K562 (cell line): ENCODE measurements around the gene CSF3. TPM values are rescaled to one million over a fixed set of nuclear protein-coding genes. Genes with fewer than 3 reads are reported as not detected.

Source experiments
- ATAC-seq: fragments of 200-7000 bp; cut with Tn5 transposase; 3 replicates; pipeline ENCODE4 v1.9.1; 2020; ENCODE audit warnings: moderate library complexity
- BruUV-seq: library from RNA; stranded (reverse); fragments of 400-500 nt; replicated peaks from 2 replicates; lab custom pipeline; 2021; lab: Mats Ljungman, UMichigan
- CTCF ChIA-PET: fragments of 300-600 bp; formaldehyde crosslinking; extraction: SDS; loops from one replicate; lab custom pipeline; 2021; ENCODE audit warnings: low intra/inter-chr PET ratio; lab: Yijun Ruan, JAX
- POLR2A ChIA-PET: fragments of 300-600, 350-650 bp; sonication (Branson Sonifier 250); formaldehyde crosslinking; extraction: SDS; loops from one replicate; lab custom pipeline; 2021; ENCODE audit warnings: antibody characterized with exemption, inconsistent platforms; lab: Yijun Ruan, JAX
- DNase-seq, 4 experiments: peaks; one replicate each; pipeline versions ENCODE4 v3.0.0 to v3.0.0-alpha.2; 2011 to 2018; ENCODE audit warnings: low spot score in 3 of 4, mixed read lengths in 3 of 4; ENCODE audit errors: extremely low read depth in 1 of 4
- FAIRE-seq: peaks from 2 replicates; lab custom pipeline; 2011; peaks lifted over from hg19 to GRCh38; lab: Jason Lieb, UNC
- H2AFZ ChIP-seq: 2 replicates; pipeline ENCODE4 v1.6.0; 2011; ENCODE audit warnings: low read depth, low read length, control low read depth, inconsistent platforms
- H3K27ac ChIP-seq: fragments of 200-600 bp; 3 replicates; pipeline ENCODE4 v1.8.0; 2011; ENCODE audit warnings: low read depth, mild to moderate bottlenecking, control low read depth, inconsistent platforms, low read length, moderate library complexity, mixed read lengths; ENCODE audit errors: extremely low read depth
- H3K27me3 ChIP-seq, 2 experiments: fragments of 300-600 bp in 1 of 2; 2 replicates in 1 of 2; 3 replicates in 1 of 2; pipeline versions ENCODE4 v1.6.0 to v1.8.0; 2011; ENCODE audit warnings: inconsistent platforms in 2 of 2, low read length in 2 of 2, mild to moderate bottlenecking in 1 of 2, mixed read lengths in 1 of 2, moderate library complexity in 1 of 2; ENCODE audit not compliant: control insufficient read depth in 2 of 2, insufficient read depth in 2 of 2
- H3K36me3 ChIP-seq: fragments of 300-600 bp; 3 replicates; pipeline ENCODE4 v1.8.0; 2011; ENCODE audit warnings: mild to moderate bottlenecking, low read length, inconsistent platforms; ENCODE audit not compliant: control insufficient read depth, insufficient read depth
- H3K4me1 ChIP-seq, 2 experiments: fragments of 200-600 bp in 1 of 2; replicated peaks in 1 of 2; 2 replicates in 1 of 2; 3 replicates in 1 of 2; pipeline versions ENCODE4 v1.5.1 to v1.8.0; 2011; ENCODE audit warnings: inconsistent platforms in 2 of 2, low read length in 2 of 2, mild to moderate bottlenecking in 1 of 2, mixed read lengths in 1 of 2, moderate library complexity in 1 of 2; ENCODE audit not compliant: control insufficient read depth in 2 of 2, insufficient read depth in 2 of 2
- H3K4me2 ChIP-seq: 2 replicates; pipeline ENCODE4 v1.6.1; 2011; ENCODE audit warnings: low read length, control low read depth, inconsistent platforms, mixed read lengths; ENCODE audit not compliant: insufficient read depth
- H3K4me3 ChIP-seq: fragments of 200-600 bp; sonication (generic), shearing (Covaris generic); 2 replicates; pipeline ENCODE4 v1.5.1; 2016; ENCODE audit warnings: control low read depth, inconsistent platforms
- H3K79me2 ChIP-seq: fragments of 200-600 bp; 3 replicates; pipeline ENCODE4 v1.8.0; 2011; ENCODE audit warnings: low read length, inconsistent platforms; ENCODE audit not compliant: control insufficient read depth, insufficient read depth
- H3K9ac ChIP-seq, 2 experiments: 2 replicates each; pipeline versions ENCODE4 v1.6.0 to v1.6.1; 2011; ENCODE audit warnings: low read depth in 2 of 2, low read length in 2 of 2, control low read depth in 1 of 2, inconsistent platforms in 1 of 2, mild to moderate bottlenecking in 1 of 2, mixed read lengths in 1 of 2; ENCODE audit not compliant: insufficient read depth in 1 of 2
- H3K9me1 ChIP-seq: one replicate; pipeline ENCODE4 v1.6.0; 2011; ENCODE audit warnings: inconsistent platforms, mild to moderate bottlenecking, low read length, moderate library complexity; ENCODE audit not compliant: control insufficient read depth, insufficient read depth
- H3K9me3 ChIP-seq: replicated peaks from 2 replicates; pipeline ENCODE4 v1.5.1; 2011; ENCODE audit warnings: low read depth, low read length, inconsistent platforms; ENCODE audit not compliant: control insufficient read depth, insufficient read depth
- H4K20me1 ChIP-seq: replicated peaks from 2 replicates; pipeline ENCODE4 v1.6.1; 2011; ENCODE audit warnings: low read length, inconsistent platforms, mixed read lengths; ENCODE audit not compliant: control insufficient read depth, insufficient read depth
- CBX8 ChIP-seq: fragments of 200-600 bp; sonication (generic); IDR thresholded peaks from 2 replicates; pipeline ENCODE4 v1.6.1; 2012; ENCODE audit warnings: borderline replicate concordance, mixed run types, low read depth, mild to moderate bottlenecking, moderate library complexity, mixed read lengths, low read length, control low read depth, inconsistent platforms; ENCODE audit not compliant: poor library complexity, severe bottlenecking; ENCODE audit errors: extremely low read depth
- FOXA1 ChIP-seq: fragments of 450-650 bp; IDR thresholded peaks from 2 replicates; pipeline ENCODE4 v1.6.1; 2016; ENCODE audit warnings: mild to moderate bottlenecking, borderline replicate concordance
- HDAC2 ChIP-seq: fragments of 450-650 bp; IDR thresholded peaks from 2 replicates; pipeline ENCODE4 v1.6.1; 2016; ENCODE audit warnings: mild to moderate bottlenecking
- HDAC6 ChIP-seq: IDR thresholded peaks from 2 replicates; pipeline ENCODE4 v1.6.1; 2012; ENCODE audit warnings: low read depth, mild to moderate bottlenecking, control low read depth, inconsistent platforms, low read length, moderate library complexity
- HMG20A ChIP-seq: fragments of 450-650 bp; formaldehyde crosslinking; conservative IDR thresholded peaks from 2 replicates; pipeline ENCODE4 v1.4.0; 2020; ENCODE audit warnings: mild to moderate bottlenecking, mixed read lengths
- LARP7 ChIP-seq: fragments of 450-650 bp; IDR thresholded peaks from 2 replicates; pipeline ENCODE4 v1.6.1; 2016
- LEF1 ChIP-seq: fragments of 450-650 bp; IDR thresholded peaks from 2 replicates; pipeline ENCODE4 v1.6.1; 2016; ENCODE audit warnings: mild to moderate bottlenecking
- MEF2A ChIP-seq: IDR thresholded peaks from 2 replicates; pipeline ENCODE4 v1.6.1; 2011; ENCODE audit warnings: low read depth, mild to moderate bottlenecking, low read length, moderate library complexity; ENCODE audit not compliant: control insufficient read depth
- OTX1 ChIP-seq: fragments of 450-650 bp; formaldehyde crosslinking; IDR thresholded peaks from 2 replicates; pipeline ENCODE4 v1.4.0; 2022; ENCODE audit warnings: mild to moderate bottlenecking
- RFX7 ChIP-seq: fragments of 250-450 bp; sonication (Bioruptor Pico); IDR thresholded peaks from 2 replicates; pipeline ENCODE4 v1.5.1; 2021; ENCODE audit warnings: mild to moderate bottlenecking
- VEZF1 ChIP-seq: fragments of 200-800 bp; sonication (Bioruptor generic); IDR thresholded peaks from 2 replicates; pipeline ENCODE4 v1.6.1; 2017; ENCODE audit warnings: missing genetic modification characterization, missing compliant biosample characterization
- XRCC5 ChIP-seq: fragments of 200-400 bp; formaldehyde crosslinking; IDR thresholded peaks from 2 replicates; pipeline ENCODE4 v1.6.1; 2017; ENCODE audit warnings: low read depth, mild to moderate bottlenecking, low read length
- ZBTB17 ChIP-seq: fragments of 450-650 bp; formaldehyde crosslinking; IDR thresholded peaks from 2 replicates; pipeline ENCODE4 v1.4.0; 2020; ENCODE audit warnings: mild to moderate bottlenecking
- ZNF212 ChIP-seq: fragments of 450-650 bp; formaldehyde crosslinking; IDR thresholded peaks from 2 replicates; pipeline ENCODE4 v1.4.0; 2020; ENCODE audit warnings: mild to moderate bottlenecking
- ZNF224 ChIP-seq: sonication (generic); formaldehyde crosslinking; IDR thresholded peaks from 2 replicates; pipeline ENCODE4 v1.8.0; 2022; ENCODE audit warnings: mild to moderate bottlenecking, missing genetic modification reagents
- ZNF398 ChIP-seq: fragments of 250-450 bp; sonication (Bioruptor Pico); IDR thresholded peaks from 2 replicates; pipeline ENCODE4 v1.8.0; 2021; ENCODE audit warnings: moderate library complexity, mild to moderate bottlenecking, inconsistent platforms
- ZNF561 ChIP-seq: fragments of 450-650 bp; formaldehyde crosslinking; conservative IDR thresholded peaks from 2 replicates; pipeline ENCODE4 v1.4.0; 2020; ENCODE audit warnings: mild to moderate bottlenecking, moderate library complexity
- ZNF707 ChIP-seq: fragments of 250-450 bp; sonication (Bioruptor Pico); conservative IDR thresholded peaks from 2 replicates; pipeline ENCODE4 v1.8.0; 2022; ENCODE audit warnings: inconsistent platforms, mild to moderate bottlenecking, moderate library complexity
- ZNF766 ChIP-seq: fragments of 200-800 bp; sonication (Bioruptor generic); conservative IDR thresholded peaks from 2 replicates; pipeline ENCODE4 v1.6.1; 2016; ENCODE audit warnings: missing genetic modification characterization, missing compliant biosample characterization
- WGBS: fragments of 100-300 bp; shearing (Covaris generic); methylation state at CpG from one replicate; pipeline ENCODE4 v1.1.6; 2016; ENCODE audit warnings: low coverage, mixed read lengths; ENCODE audit not compliant: insufficient coverage; ENCODE audit errors: missing lambda C conversion rate; 5-methylcytosine and 5-hydroxymethylcytosine counted together
- in situ Hi-C: fragments of 300-500 bp; cut with MboI; formaldehyde crosslinking; loops from 4 replicates; pipeline ENCODE4 v1.15.0; 2018; ENCODE audit warnings: inconsistent platforms, mixed read lengths
- intact Hi-C: fragments of 100-400 bp; cut with micrococcal nuclease; formaldehyde crosslinking; loops from 2 replicates; pipeline ENCODE4 v1.14.2; 2022
- polyA plus RNA-seq, 8 experiments: library from polyadenylated mRNA; depleted of rRNA in 4 of 8; stranded (reverse) in 5 of 8; unstranded in 3 of 8; fragments of >200 nt; fragmentation: Nextera tagmentation in 2 of 8; fragmentation: Illumina TruSeq in 1 of 8; extraction: Ambion mirVana in 2 of 8; extraction: Trizol in 1 of 8; gene quantifications; 2 replicates each; pipeline versions ENCODE4 v1.2.1 to v1.2.3, GENCODE V29; 2011 to 2014; ENCODE audit warnings: inconsistent platforms in 1 of 8, missing spikeins in 1 of 8
- total RNA-seq, 7 experiments: library from RNA; depleted of rRNA in 6 of 7; stranded (reverse); fragments of >200 nt in 6 of 7; fragmentation: Illumina TruSeq in 2 of 7; extraction: Trizol in 2 of 7; gene quantifications; 2 replicates each; pipeline versions ENCODE4 v1.2.1 to v1.2.3, GENCODE V29; 2011 to 2021; ENCODE audit warnings: low replicate concordance in 1 of 7
- TF ChIP-seq, protein P1 (sequence below): sonication (generic); formaldehyde crosslinking; IDR thresholded peaks from 2 replicates; pipeline ENCODE4 v1.8.0; 2022; ENCODE audit warnings: missing genetic modification reagents, mild to moderate bottlenecking, borderline replicate concordance

Gene CSF3
- total and polyA plus RNA-seq, 9 of the 15 experiments (the other 6 are each of a cell fraction or from before 2014, with no cell fraction given), result 0.19 TPM; not detected in 8

DNA sequence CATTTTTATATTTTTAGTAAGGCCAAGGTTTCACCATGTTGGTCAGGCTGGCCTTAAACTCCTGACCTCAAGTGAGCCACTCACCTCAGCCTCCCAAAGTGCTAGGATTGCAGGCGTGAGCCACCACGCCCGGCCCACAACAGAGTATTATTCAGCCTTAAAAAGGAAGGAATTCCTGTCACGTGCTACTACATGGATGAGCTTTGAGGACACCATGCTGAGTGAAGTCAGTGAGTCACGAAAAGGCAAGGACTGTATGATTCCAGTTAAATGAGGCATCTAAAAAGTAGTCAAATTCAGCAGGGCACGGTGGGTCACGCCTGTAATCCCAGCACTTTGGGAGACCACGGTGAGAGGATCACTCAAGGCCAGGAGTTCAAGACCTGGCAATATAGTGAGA lies 9.7 kb downstream of the CSF3 start:
- no TSS peak for BruUV-seq
- TF ChIP-seq LARP7 (no peak), RFX7 (CRISPR knock-in tag) (no peak), HMG20A (CRISPR knock-in tag) (no peak), XRCC5 (no peak), HDAC6 (no peak), ZNF398 (CRISPR knock-in tag) (no peak), ZNF212 (no peak), FOXA1 (no peak), ZNF766 (CRISPR knock-in tag) (no peak), CBX8 (no peak), LEF1 (no peak), ZNF224 (no peak), ZNF707 (CRISPR knock-in tag) (no peak), MEF2A (no peak), ZNF561 (CRISPR knock-in tag) (no peak), ZBTB17 (no peak), HDAC2 (no peak), OTX1 (no peak), VEZF1 (CRISPR knock-in tag) (no peak)
- TF ChIP-seq, protein P1, sequence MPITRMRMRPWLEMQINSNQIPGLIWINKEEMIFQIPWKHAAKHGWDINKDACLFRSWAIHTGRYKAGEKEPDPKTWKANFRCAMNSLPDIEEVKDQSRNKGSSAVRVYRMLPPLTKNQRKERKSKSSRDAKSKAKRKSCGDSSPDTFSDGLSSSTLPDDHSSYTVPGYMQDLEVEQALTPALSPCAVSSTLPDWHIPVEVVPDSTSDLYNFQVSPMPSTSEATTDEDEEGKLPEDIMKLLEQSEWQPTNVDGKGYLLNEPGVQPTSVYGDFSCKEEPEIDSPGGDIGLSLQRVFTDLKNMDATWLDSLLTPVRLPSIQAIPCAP (CRISPR knock-in tag), result no peak
- in situ Hi-C loops (loop anchor here (25.0 kb wide), 1 partner anchor 262 kb away; the partner anchor contains the start of gene CDC6), intact Hi-C loops (no loop called here)
- DNase-seq (no peak), ATAC-seq (no peak), FAIRE-seq (no peak)
- H3K27ac ChIP-seq, result no peak overlapping the region
- H3K4me2 ChIP-seq, result no peak overlapping the region
- CTCF ChIA-PET, result interaction anchor here (0.8 kb wide), 1 partner anchor 11 kb away, joined by 3 read pairs; no protein-coding TSS in a partner anchor
- no peaks in the 10 kb centered on the region for H3K9me3 ChIP-seq
- POLR2A ChIA-PET, result interaction anchor here (0.6 kb wide), 1 partner anchor 85 kb away, joined by 5 read pairs; no protein-coding TSS in a partner anchor
- H3K4me1 ChIP-seq, result peaks cover 2 to 18% of the 10 kb centered on the region in 2 experiments; a peak in 4 of 5 replicates
- H3K36me3 ChIP-seq, result peaks cover 93% of the 10 kb centered on the region
- 0 out of 2 replicates have a peak, but pooled peaks cover 4% of the 10 kb centered on the region for H4K20me1 ChIP-seq
- no peak overlapping the region for H2AFZ ChIP-seq
- H3K4me3 ChIP-seq, result no peak overlapping the region
- H3K9me1 ChIP-seq, result no peaks in the 10 kb centered on the region
- no peaks in the 10 kb centered on the region for H3K79me2 ChIP-seq
- WGBS, result 94% methylated on average over 8 of the region's 8 CpGs
- H3K9ac ChIP-seq, result no peak overlapping the region
- no peaks in the 10 kb centered on the region for H3K27me3 ChIP-seq
